Mesenteric fat pad (tissue), 1 donor: Measurements from ENCODE around the gene SIRPA. TPM values are rescaled to one million over a fixed set of nuclear protein-coding genes. Genes with fewer than 3 reads are reported as not detected.

Experiments
- DNase-seq: peaks from one replicate; pipeline ENCODE4 v3.0.0-alpha.2; 2020; ENCODE audit warnings: low spot score
- total RNA-seq: library from RNA; stranded (reverse); fragmentation: NEBNext Ultra II Directional; extraction: Animal tissue kit (Norgen Biotek cat#: 25700); gene quantifications from one replicate; pipeline ENCODE4 v1.2.1, GENCODE V29; 2021
- donor health status: DM: yes; HTN: yes; CAD: no.

The SIRPA gene
- total RNA-seq, 1 donor from 2014 or later: 100 TPM

GRCh38 chr20:1947535-1947846 lies 52.3 kb downstream of the SIRPA start:
- DNase-seq: peak; percentile 78

GRCh38 chr20:1949347-1950100 lies 54.3 kb downstream of the SIRPA start:
- DNase-seq: peak; percentile 33

GRCh38 chr20:1950836-1951235 lies 55.6 kb downstream of the SIRPA start:
- DNase-seq: peak; percentile 24

- DNase-seq: peak; percentile 84
Observed at GRCh38 chr20:1951436-1952115, 56.4 kb downstream of the SIRPA start.

GRCh38 chr20:1952737-1953530 lies 57.7 kb downstream of the SIRPA start:
- DNase-seq: peak; percentile 28

GRCh38 chr20:1953621-1954020 lies 58.4 kb downstream of the SIRPA start:
- peak; percentile 79 for DNase-seq

- peak; percentile 1 for DNase-seq
Observed at GRCh38 chr20:1955217-1955616, 60.0 kb downstream of the SIRPA start.

GRCh38 chr20:1958426-1958825 lies 63.2 kb downstream of the SIRPA start:
- DNase-seq: no peak

GRCh38 chr20:1959156-1959555 lies 63.9 kb downstream of the SIRPA start:
- no peak for DNase-seq

GRCh38 chr20:1961374-1961773 lies 66.2 kb downstream of the SIRPA start:
- DNase-seq: no peak

- no peak for DNase-seq
Observed at GRCh38 chr20:1964061-1964460, 68.9 kb downstream of the SIRPA start.

- DNase-seq: peak; percentile 4
Observed at GRCh38 chr20:1964659-1965405, 69.6 kb downstream of the SIRPA start.

GRCh38 chr20:1965520-1966351 lies 70.5 kb downstream of the SIRPA start:
- DNase-seq: peak; percentile 92

- DNase-seq: peak; percentile 11
Observed at GRCh38 chr20:1968964-1969363, 73.8 kb downstream of the SIRPA start.

GRCh38 chr20:1971893-1972586 lies 76.8 kb downstream of the SIRPA start:
- DNase-seq: peak; percentile 5

- DNase-seq: peak; percentile 59
Observed at GRCh38 chr20:1973601-1974440, 78.6 kb downstream of the SIRPA start.

- DNase-seq: no peak
Observed at GRCh38 chr20:1975291-1975690, 80.1 kb downstream of the SIRPA start.

- no peak for DNase-seq
Observed at GRCh38 chr20:1979106-1979778, 84.0 kb downstream of the SIRPA start.
